ENCODE results near the gene PTPRM.

Gene PTPRM

DNA sequence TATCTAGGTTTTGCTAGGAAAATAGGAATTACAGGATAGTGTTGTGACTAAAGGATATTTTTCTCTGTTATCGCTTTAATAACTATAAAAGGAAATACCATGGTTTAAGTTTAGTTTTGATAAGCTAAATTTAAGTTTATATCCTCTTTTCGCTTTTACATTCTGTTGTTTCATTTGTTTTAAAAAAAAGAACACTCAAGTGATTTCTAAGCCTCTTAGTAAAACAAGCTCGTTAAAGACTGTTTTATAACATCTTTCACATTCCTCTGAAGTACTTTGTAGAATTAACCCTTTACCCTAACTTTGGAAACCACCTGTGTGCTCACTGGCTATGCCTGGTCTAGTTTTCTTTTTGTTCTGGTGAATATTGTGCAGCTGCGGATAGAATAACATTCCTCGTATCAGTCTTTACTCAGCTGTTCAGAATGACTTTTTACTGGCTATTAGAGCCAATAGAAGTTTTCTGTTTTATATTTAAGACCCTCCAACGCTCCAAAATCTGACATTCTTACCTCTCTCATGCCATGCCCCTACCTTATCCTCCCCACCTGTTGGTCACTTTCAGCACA is 183.1 kb downstream of the PTPRM start:
- DNase-seq (ENCODE audit: low spot score): no peak
- FAIRE-seq: no peak

DNA sequence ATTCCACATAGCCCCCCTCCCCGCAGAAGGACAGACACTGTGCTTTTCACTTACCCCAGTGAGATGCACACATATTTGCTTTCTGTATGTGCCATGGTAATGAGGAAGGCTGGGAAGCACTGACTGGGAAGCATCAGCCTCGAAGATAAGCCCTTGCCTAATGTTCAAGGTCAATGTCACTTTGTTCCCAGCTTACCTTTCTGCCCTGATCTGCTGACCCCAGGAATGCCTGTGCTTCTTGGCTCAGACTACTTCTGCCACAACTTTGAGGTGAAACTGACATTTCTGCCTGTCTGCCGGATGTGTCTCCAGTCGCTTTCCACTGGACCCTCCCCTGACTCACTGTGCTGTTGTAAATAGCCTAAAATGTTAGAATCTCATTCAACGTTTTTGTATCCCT is 183.8 kb downstream of the PTPRM start:
- DNase-seq (ENCODE audit: low spot score) (no peak), FAIRE-seq (no peak)

DNA sequence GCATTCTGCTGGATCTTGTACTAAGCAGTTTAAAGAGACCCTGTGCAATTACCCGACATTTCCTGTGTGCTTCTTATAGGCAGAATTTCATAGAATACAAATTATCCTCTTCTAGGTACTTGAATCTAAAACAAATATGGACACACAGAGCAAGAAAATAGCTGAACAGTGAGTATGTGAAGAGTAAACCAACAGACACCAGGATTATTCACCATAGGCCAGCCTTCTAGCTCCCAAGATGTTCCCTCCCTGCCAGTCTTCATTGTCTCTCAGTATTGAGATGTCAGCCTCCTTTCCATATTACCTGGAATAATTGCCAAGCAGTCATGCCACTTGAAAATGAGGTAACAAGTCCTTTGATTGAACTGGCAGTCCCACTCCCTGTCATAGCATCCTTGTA is 187.1 kb downstream of the PTPRM start:
- no peak for FAIRE-seq

DNA sequence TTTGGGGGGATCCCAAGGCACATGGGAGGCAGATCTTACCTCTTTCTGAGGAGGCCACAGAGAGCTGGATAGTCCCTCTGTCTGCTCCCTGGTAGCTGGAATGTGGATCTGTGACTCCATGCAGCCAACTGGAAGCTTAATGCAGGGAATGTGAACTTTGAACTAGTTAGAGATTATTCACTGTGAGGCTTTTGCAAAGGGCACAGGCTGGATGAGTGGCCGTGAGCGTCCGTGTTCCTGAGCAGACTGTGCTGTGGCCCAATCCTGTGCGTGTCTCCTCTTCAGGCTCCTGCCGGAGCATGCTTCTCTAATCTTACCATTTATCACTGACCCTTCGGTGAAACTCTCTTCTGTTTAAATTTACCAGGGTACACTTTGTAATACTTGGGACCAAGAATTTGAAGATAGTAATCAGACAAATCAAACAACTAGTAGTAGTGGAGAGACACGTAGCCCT is 187.6 kb downstream of the PTPRM start:
- DNase-seq (ENCODE audit: low spot score): no peak
- no peak for FAIRE-seq

More for the DNA sequence above, 187.1 kb downstream of the PTPRM start:
- no peak for DNase-seq (ENCODE audit: low spot score)

DNA sequence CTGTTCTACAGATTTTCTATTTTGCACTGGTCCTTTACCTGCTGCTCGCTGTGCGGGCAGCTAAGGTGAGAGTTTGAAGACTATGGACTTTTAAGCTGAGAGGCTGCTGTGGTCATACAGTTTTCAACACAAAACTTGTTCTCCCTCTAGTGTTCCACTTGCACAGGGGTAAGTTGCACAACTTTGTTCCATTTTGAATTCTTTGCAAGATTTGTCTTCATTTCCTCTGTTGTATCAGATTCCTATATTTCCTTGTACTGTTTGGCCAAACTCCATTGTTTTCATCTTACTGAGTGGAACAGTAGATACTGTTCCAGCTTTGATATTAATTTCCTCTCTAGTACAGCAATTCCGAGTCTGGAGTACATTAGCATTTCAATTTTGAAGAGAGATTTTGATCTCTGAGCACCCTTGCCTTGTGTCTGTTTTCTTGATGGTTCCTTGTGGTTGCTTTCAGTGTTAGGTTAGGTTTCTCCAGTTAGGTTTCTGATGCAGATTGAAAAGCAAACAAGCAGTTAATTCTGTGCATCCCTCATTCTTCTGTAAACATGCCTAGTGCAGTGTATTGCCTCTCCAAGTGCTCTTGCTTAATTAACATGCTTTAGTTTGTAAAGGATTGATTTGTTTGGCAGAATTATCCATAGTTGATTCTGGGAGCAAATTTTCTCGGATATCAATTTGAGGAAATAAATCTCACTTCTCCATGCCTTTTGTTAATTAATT is 188.8 kb downstream of the PTPRM start:
- FAIRE-seq (no peak), DNase-seq (ENCODE audit: low spot score) (no peak)

DNA sequence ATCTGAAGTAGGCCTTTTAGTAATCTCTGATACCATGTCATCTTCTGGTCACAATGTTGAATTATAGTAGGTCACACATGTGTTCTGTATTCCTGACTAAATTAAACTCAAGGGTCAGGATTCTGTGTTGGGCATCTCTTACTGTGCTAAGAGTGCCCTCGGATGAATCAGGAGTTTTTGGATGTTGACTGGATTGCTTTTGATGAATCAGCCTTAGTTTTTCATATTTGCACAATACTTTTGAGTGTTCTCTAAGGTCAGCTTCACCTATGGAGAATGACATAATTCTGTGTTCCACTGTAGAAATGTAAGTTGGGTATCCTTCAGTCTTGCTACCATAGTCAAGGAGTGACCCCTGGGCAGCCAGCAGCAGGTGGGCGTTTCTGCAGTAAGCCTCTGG is 190.1 kb downstream of the PTPRM start:
- DNase-seq (ENCODE audit: low spot score): no peak
- FAIRE-seq: no peak

DNA sequence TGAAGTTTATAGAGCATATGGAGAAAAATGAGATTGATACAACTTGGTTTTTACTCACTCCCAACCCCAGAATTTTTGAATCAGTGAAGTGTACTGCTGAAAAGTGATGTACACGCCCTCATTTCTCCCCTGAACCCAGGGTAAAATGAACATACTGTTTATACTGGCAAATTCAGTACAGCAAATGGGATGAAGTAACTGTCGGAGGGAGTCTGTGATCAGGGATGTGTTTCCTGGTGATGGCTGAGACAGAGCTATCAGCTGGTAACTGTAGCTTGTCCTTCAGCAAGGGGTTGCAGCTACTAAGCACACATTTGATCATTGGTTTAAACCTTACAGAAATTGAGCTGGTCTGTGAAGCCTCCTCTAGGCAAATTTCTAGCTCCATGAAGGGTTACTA is 191.6 kb downstream of the PTPRM start:
- DNase-seq (ENCODE audit: low spot score) (no peak), FAIRE-seq (no peak)

DNA sequence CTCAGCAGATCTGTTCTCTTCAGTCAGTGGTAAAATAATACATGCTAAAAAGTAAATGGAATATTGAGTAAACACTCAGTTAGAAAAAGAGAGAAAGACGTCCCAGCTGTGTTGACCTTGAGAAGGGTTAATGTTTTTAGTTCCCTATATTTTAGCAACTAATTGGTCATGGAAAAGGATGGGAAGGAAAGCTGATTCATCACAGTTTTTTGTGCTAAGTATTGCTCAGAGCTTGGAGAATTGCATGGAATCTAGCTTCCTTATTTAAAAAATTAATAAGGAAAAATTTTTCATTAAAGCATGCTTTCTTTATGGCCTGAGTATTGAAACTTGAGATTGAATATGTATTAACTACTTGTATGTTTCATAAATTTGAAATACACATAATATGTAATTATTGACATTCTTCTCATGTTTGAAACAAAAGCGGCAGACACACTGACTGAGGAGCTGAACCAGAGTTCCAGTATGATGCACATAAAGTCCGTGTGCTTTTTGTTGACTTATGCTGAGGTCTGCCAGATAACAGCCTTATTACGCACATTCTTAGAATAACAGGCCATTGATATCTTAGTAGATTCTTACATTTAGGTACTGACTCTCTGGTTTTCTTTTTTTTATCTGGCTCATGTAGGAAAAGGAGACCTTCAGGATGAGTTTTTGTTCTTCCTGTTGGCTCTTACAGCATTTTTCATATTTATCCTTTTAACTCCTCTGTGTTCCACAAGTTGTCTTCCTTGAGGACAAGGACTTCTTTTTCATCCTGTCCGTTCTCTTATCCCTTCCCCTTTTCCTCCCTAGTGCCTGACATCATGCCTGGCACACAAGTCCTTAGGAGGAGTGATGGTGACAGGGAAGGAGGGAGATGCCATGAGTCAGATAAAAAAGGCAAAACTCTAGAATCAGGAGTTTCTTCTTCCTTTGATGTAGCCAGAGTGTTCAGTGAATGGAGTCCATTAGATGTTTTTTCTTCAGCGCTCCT is 194.1 kb downstream of the PTPRM start:
- no peak for FAIRE-seq
- DNase-seq (ENCODE audit: low spot score): no peak

DNA sequence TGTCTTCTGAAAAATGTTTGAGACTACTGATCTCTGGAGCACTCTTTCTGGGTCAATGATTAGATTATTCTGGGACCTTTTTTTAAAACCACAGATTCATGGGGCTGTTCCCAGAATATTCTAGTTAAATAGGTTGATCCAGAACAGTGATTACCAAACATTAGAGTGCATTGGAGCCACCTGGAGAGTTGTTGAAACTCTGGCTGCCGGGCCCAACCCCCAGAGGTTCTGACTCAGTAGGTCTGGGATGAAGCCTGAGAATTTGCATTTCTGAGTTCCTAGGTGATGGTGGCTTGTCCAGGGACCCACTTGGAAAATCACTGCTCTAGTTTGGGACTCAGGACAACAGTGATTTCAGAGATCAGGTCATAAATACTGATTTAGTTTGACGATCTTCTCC is 197.3 kb downstream of the PTPRM start:
- peak; percentile 87 for FAIRE-seq
- peak; percentile 13 for DNase-seq (ENCODE audit: low spot score)

DNA sequence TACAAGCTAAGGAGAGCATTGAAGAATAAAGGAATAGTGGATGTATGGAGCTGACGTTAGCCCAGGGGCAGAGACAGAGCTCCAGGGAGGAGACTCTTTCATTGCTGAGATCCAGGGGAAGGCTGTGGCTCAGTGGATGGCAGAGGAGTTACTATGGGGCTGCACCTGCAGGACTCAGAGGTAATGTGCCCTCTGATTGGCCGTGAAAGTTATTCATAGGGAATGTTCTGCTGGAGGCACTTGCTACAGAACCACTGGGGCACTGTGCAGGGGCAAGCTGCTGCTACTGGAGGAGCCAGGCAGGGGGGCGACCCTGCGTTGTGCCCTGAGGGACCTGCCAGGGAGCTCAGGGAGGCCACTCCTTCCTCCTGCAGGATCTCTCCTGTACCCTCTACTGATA is 199.2 kb downstream of the PTPRM start:
- FAIRE-seq (no peak), DNase-seq (ENCODE audit: low spot score) (no peak)

DNA sequence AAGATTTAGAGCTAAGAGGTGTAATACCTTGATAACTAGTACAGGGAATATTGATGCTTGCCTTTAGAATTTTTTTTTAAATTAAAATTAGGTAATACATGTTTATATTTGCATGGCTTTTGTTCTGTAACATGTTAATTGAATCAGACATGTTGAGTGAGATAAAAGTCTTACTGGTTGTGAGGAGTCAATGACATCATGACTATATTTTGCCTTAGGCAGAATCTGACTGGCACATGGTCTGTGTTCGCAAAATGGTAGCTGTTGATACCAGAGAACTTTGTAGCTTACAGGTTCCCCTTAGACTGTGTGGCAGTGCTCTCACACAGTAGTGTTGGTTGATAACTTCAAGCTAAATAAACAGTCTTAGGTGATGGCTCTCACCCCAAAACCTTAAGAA is 199.7 kb downstream of the PTPRM start:
- DNase-seq (ENCODE audit: low spot score) (no peak), FAIRE-seq (no peak)

DNA sequence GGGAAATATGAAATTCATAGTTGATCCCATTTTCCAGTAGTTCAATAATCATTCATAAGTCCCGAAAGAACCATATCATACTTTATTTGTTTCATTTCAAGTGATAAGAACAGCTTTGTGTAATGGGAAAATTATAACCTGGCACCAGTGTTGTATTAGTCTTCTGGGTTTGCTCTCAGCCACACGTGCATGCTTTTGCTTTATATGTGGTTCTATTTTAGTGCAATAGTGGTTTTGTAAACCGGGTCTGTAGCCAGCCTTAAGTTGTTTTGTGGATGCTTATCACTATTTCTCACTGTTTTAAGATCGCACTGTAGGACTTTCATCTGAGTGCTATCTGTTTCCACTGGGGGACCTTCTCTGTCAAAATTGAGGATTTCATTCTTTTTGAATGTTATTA is 203.8 kb downstream of the PTPRM start:
- DNase-seq (ENCODE audit: low spot score) (no peak), FAIRE-seq (no peak)

DNA sequence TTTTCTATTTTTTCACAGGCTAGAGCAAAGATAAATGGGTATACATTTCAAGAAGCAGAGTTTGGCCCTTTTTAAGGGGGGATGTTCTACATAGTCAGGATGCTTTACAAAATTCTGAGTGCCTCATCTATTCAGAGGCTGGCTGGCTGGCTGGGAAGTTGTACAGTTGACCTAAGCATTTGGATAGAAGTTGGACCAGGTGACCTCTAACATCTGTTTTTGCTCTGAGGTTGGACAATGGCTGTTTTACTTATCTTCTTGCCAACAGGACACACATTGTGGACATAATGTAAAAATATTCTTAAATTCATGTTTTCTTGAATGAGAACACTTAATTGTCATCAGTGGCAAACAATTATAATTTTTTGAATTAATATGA is 205.4 kb downstream of the PTPRM start:
- no peak for FAIRE-seq
- DNase-seq (ENCODE audit: low spot score): no peak

DNA sequence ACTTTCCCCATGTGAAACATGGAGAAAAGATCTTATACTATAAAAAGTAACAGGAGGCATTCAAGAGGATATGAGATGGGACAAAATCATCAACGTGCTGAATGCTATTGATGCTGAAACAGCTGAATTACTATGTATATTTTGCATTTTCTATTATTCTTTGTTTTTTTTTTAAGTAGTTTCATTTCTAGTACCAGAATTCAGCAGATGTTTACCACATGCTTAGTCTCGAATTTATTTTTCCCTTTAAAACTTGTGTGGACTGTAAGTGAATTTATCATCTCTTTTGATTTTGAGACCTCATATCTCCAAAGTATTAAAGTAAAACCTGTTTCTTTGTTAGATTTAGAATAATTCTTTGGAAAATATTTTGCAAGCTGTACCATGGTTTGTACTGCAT is 205.8 kb downstream of the PTPRM start:
- FAIRE-seq (no peak), DNase-seq (ENCODE audit: low spot score) (no peak)

DNA sequence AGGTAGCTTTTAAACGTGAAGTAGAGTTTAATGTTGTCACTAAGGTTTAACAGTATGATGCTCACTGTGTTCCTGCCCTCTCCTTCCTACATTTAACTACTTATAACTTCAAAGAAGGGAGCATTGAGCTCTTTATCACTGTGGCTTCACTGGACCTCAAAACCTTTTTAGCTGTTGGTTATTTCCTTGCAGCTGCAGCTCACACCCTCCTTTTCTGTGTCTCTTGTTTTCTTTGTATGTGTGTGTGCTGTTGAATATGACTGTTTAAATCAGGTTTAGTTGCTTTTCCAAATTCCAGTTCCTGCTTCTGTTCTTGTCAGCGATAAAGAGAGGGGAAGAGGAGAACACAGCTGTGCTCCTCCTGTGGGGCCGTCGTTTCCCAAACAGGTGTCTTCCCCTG is 208.0 kb downstream of the PTPRM start:
- FAIRE-seq: no peak

DNA sequence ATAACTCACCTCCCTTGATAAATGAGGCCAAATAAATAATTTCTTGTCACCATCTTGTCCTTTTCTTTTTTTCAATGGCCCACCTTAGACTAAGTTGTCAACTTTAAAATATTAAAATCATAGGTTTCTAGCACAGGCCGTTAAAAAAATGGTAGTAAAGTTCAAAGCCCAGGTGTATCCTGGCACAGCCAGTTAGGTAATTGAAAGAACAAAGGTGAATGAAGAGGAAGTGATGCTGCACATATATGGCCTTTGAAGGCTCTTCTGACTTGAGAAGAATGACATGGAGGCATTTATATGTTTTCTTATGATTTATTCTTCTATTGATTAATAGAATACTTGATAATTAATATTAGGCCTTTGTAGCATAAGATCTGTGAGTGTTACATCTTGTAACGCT is 208.7 kb downstream of the PTPRM start:
- FAIRE-seq (no peak), DNase-seq (ENCODE audit: low spot score) (no peak)

More for the DNA sequence above, 208.0 kb downstream of the PTPRM start:
- DNase-seq (ENCODE audit: low spot score): no peak

DNA sequence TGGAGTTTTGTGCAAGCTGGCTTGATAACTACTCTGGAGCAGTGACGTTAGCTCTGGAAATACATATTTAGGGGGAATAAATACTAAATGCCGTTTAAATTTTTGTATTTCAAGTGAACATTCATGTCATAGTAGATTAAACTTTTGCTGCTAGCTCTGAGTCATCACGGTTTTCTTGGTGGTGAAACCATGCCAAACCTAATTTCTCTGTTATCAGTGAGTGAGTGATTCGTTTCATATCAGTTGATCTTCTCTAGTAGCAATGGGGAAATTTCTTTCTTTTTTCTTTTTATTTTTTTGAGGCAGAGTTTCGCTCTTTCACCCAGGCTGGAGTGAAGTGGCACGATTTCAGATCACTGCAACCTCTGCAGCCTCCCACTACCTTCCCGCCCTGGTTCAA is 211.1 kb downstream of the PTPRM start:
- FAIRE-seq: peak; percentile 85

DNA sequence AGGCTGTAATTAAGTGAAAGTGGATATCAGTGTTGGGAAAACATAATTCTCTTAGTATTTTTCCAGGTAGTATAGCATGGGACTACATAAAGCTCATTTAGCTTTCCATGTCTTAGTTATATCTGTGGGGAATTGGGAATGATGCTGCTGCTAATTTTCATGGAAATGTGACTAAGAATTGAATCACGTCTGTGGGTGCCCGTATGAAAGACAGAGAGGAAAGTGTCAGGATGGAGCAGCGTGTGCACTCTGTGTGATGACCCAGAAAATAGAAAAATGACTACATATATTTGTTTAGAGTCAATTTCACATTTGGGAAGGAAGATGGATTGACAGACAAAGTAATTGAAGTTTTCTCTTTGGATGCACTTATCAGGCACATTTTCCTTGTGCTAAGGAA is 212.1 kb downstream of the PTPRM start:
- FAIRE-seq (peak; percentile 79), DNase-seq (ENCODE audit: low spot score) (peak; percentile 33)

More for the DNA sequence above, 211.1 kb downstream of the PTPRM start:
- DNase-seq (ENCODE audit: low spot score): peak; percentile 45

DNA sequence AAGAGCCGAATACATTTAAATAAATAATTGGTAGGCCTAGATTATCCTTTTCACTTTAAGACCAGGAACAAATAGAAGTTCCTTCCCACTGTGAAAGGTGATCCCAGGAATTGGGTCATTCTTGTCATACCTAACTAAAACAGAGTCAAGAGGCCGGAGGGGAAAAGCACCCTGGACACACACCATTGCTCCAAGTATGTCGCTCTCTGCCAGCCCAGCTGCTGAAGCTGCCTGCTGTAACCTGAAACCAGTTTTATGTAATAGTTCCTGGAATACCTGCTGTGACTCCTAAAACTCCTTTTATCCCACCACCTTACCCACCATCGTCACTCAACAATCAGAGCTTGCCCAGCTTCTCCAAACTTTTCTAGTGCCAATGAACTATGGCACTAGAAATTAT is 217.1 kb downstream of the PTPRM start:
- FAIRE-seq: no peak

DNA sequence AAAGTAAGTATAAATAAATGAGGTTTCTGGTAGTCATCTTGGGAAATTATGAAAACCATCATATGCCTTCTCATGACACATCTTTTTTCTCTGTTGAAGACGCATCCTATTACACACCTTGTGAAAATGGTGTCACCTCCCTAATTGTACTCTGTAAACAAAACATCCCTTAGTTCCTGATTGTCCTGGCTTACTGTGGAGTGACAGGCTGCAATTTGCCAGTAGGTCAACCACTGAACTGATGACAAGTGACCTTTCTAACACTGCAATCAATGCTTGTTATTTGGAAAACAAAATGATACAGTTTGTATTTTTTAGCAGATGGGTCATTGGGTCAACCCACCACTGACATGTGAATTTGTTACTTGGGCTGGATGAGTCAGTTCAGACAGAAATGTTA is 219.5 kb downstream of the PTPRM start:
- FAIRE-seq: no peak
- no peak for DNase-seq (ENCODE audit: low spot score)

More for the DNA sequence above, 217.1 kb downstream of the PTPRM start:
- peak; percentile 14 for DNase-seq (ENCODE audit: low spot score)

DNA sequence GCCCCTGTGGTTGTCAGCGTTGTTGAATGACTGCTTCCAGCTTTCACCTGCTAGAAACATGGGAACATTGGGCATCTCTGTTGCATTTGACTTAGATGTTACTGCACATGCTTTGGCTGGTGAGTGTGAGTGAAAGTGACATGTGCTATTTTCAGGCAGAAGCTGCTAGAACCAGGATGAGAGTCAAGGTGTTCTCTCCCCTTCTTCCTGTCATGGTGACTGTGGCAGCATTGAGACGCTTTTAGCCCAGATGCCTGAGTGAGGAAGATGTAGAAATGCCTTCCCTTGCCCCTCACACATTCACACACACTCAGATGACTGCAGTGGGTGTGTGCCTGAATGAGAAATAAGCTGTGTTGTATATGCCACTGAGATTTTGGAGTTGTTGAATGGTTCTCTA is 220.2 kb downstream of the PTPRM start:
- FAIRE-seq (no peak), DNase-seq (ENCODE audit: low spot score) (no peak)
